Keratinocyte (primary cell): ENCODE results near the gene UROC1. TPM values are rescaled to one million over a fixed set of nuclear protein-coding genes. Genes with fewer than 3 reads are reported as not detected.

Experiments
- DNase-seq: peaks from one replicate; pipeline ENCODE4 v3.0.0-alpha.2; 2011; ENCODE audit warnings: low read depth, missing footprints, low spot score
- FAIRE-seq: peaks from 2 replicates; lab custom pipeline; 2011; peaks lifted over from hg19 to GRCh38; lab: Jason Lieb, UNC
- H2AFZ ChIP-seq: 2 replicates; pipeline ENCODE4 v1.6.0; 2012; ENCODE audit warnings: low read length, control low read depth, inconsistent platforms; ENCODE audit not compliant: control insufficient read depth
- H3K27ac ChIP-seq: 2 replicates; pipeline ENCODE4 v1.5.1; 2011; ENCODE audit warnings: low read length; ENCODE audit not compliant: control insufficient read depth, insufficient read depth
- H3K27me3 ChIP-seq: 3 replicates; pipeline ENCODE4 v1.6.0; 2011; ENCODE audit warnings: low read length; ENCODE audit not compliant: control insufficient read depth, insufficient read depth; ENCODE audit errors: extremely low read depth
- H3K36me3 ChIP-seq, 2 experiments: 2 replicates in 1 of 2; 3 replicates in 1 of 2; pipeline ENCODE4 v1.5.1; 2011; ENCODE audit warnings: low read length in 2 of 2, mild to moderate bottlenecking in 1 of 2; ENCODE audit not compliant: control insufficient read depth in 2 of 2, insufficient read depth in 2 of 2; ENCODE audit errors: extremely low read depth in 1 of 2
- H3K4me1 ChIP-seq: 3 replicates; pipeline ENCODE4 v1.5.1; 2011; ENCODE audit warnings: low read length; ENCODE audit not compliant: control insufficient read depth, insufficient read depth; ENCODE audit errors: extremely low read depth
- H3K4me2 ChIP-seq: 3 replicates; pipeline ENCODE4 v1.6.0; 2011; ENCODE audit warnings: low read depth, low read length; ENCODE audit not compliant: control insufficient read depth, insufficient read depth; ENCODE audit errors: extremely low read depth
- H3K4me3 ChIP-seq, 3 experiments: fragments of 200-600 bp in 1 of 3; sonication (generic) in 1 of 3; 2 replicates in 2 of 3; 3 replicates in 1 of 3; pipeline ENCODE4 v1.5.1; 2011 to 2016; ENCODE audit warnings: low read length in 3 of 3, mild to moderate bottlenecking in 3 of 3, control low read depth in 2 of 3, inconsistent platforms in 1 of 3, low read depth in 1 of 3, mixed read lengths in 1 of 3, mixed run types in 1 of 3, moderate library complexity in 1 of 3; ENCODE audit not compliant: control insufficient read depth in 2 of 3, insufficient read depth in 2 of 3; ENCODE audit errors: extremely low read depth in 1 of 3
- H3K79me2 ChIP-seq: 2 replicates; pipeline ENCODE4 v1.6.0; 2012; ENCODE audit warnings: low read length; ENCODE audit not compliant: control insufficient read depth, insufficient read depth
- H3K9ac ChIP-seq: 3 replicates; pipeline ENCODE4 v1.6.0; 2011; ENCODE audit warnings: low read length; ENCODE audit not compliant: control insufficient read depth, insufficient read depth; ENCODE audit errors: extremely low read depth
- H3K9me1 ChIP-seq: 3 replicates; pipeline ENCODE4 v1.6.0; 2011; ENCODE audit warnings: low read length; ENCODE audit not compliant: control insufficient read depth, insufficient read depth; ENCODE audit errors: extremely low read depth
- H3K9me3 ChIP-seq: 2 replicates; pipeline ENCODE4 v1.5.1; 2012; ENCODE audit warnings: low read depth, low read length; ENCODE audit not compliant: control insufficient read depth
- H4K20me1 ChIP-seq: 3 replicates; pipeline ENCODE4 v1.6.0; 2011; ENCODE audit warnings: low read length; ENCODE audit not compliant: control insufficient read depth, insufficient read depth; ENCODE audit errors: extremely low read depth
- EZH2 ChIP-seq: IDR thresholded peaks from one replicate; pipeline ENCODE4 v1.6.1; 2012; ENCODE audit warnings: inconsistent platforms, mild to moderate bottlenecking, low read length, moderate library complexity
- dilution Hi-C: fragments of 300-500 bp; cut with MboI; formaldehyde crosslinking; loops from one replicate; pipeline ENCODE4 v1.7.0; 2020; ENCODE audit warnings: low sequenced_read_pairs; ENCODE audit not compliant: extremely low pct_ligation_motif_present
- polyA plus RNA-seq, 5 experiments: library from polyadenylated mRNA; depleted of rRNA in 3 of 5; stranded (reverse) in 3 of 5; stranded (forward) in 1 of 5; unstranded in 1 of 5; fragments of >200 nt; gene quantifications; 1 replicate in 1 of 5; 2 replicates in 3 of 5; 3 replicates in 1 of 5; pipeline versions ENCODE4 v1.2.1 to v1.2.3, GENCODE V29; 2011 to 2012; ENCODE audit warnings: missing spikeins in 2 of 5, low read depth in 1 of 5, low replicate concordance in 1 of 5
- TF ChIP-seq, protein P1 (sequence below), 3 experiments: IDR thresholded peaks in 1 of 3; conservative IDR thresholded peaks in 1 of 3; optimal IDR thresholded peaks in 1 of 3; 2 replicates in 2 of 3; 3 replicates in 1 of 3; pipeline versions ENCODE3 to v1.5.1; 2011; ENCODE audit warnings: low read length in 3 of 3, mild to moderate bottlenecking in 3 of 3, moderate library complexity in 2 of 3, control low read depth in 1 of 3, inconsistent platforms in 1 of 3; ENCODE audit not compliant: insufficient read depth in 2 of 3; ENCODE audit errors: extremely low read depth in 1 of 3

Gene UROC1
- polyA plus RNA-seq, 1 donor (not counting 4 experiments of a cell fraction or from before 2014, with no cell fraction given) = not detected

DNA sequence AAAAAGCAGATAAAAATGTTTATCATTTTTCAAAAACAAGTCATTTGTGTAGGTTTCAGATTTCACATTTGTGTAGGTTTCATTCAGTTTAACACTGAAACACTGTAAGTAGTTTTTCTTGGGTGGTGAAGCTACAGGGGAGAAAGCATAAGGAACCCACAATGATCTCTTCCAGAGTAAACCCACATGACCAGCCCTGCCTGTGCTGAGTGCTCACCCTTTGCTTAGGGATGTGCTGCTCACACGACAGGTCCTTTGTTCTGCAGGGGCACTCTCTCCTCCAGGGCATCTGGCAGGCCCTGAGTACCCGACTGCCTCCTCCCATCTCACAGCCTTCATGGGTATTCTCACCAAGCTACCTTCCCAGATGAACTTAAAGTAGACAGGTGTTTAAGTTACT lies 70.8 kb downstream of the UROC1 start:
- Histone ChIP-seq H3K79me2 (no peaks in the 10 kb centered on the region), H3K9me3 (no peaks in the 10 kb centered on the region), H3K36me3 (peaks cover 11 to 14% of the 10 kb centered on the region in 2 experiments), H3K4me3 (no peak overlapping the region), H2AFZ (no peak overlapping the region), H3K27me3 (no peaks in the 10 kb centered on the region), H4K20me1 (no peaks in the 10 kb centered on the region), H3K27ac (no peak overlapping the region), H3K9ac (no peak overlapping the region), H3K9me1 (peaks cover 2% of the 10 kb centered on the region), H3K4me1 (no peaks in the 10 kb centered on the region), H3K4me2 (no peak overlapping the region)
- DNase-seq (no peak), FAIRE-seq (no peak)
- dilution Hi-C loops = no loop called here
- no peak for TF ChIP-seq EZH2
- TF ChIP-seq, protein P1, sequence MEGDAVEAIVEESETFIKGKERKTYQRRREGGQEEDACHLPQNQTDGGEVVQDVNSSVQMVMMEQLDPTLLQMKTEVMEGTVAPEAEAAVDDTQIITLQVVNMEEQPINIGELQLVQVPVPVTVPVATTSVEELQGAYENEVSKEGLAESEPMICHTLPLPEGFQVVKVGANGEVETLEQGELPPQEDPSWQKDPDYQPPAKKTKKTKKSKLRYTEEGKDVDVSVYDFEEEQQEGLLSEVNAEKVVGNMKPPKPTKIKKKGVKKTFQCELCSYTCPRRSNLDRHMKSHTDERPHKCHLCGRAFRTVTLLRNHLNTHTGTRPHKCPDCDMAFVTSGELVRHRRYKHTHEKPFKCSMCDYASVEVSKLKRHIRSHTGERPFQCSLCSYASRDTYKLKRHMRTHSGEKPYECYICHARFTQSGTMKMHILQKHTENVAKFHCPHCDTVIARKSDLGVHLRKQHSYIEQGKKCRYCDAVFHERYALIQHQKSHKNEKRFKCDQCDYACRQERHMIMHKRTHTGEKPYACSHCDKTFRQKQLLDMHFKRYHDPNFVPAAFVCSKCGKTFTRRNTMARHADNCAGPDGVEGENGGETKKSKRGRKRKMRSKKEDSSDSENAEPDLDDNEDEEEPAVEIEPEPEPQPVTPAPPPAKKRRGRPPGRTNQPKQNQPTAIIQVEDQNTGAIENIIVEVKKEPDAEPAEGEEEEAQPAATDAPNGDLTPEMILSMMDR (optimal IDR thresholded peaks at IDR 0.05 in 1 of 3, IDR thresholded peaks at IDR 0.05 in 1 of 3, conservative IDR thresholded peaks at IDR 0.05 in 1 of 3; ENCODE audit: extremely low read depth in 1 of 3, insufficient read depth in 2 of 3, low read length in 3 of 3) = no peak

DNA sequence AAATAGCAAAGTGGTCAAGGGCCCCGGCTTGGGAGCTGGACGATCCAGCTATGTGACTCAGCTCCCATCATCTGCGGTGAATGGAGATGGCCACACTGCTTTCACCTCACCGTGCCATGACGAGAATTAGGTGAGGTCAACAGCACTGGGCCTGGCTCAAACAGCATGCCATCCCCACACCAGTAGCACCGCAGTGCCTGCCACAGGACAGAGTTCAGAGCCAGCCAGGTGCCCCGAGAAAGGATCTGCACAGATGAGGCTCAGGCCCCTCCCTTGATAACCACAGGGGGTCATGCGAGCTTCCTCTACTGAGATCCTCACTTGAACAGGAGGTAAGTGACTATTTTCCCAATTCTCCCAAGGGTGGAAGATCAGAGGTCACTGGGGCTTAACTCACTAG lies 71.3 kb downstream of the UROC1 start:
- H3K4me2 ChIP-seq = no peak overlapping the region
- FAIRE-seq (no peak), DNase-seq (no peak)
- H3K27me3 ChIP-seq = no peaks in the 10 kb centered on the region
- no peak overlapping the region for H3K4me3 ChIP-seq
- peaks cover 8 to 10% of the 10 kb centered on the region in 2 experiments for H3K36me3 ChIP-seq
- H3K9ac ChIP-seq = no peak overlapping the region
- no peaks in the 10 kb centered on the region for H3K9me3 ChIP-seq
- H3K9me1 ChIP-seq = peaks cover 2% of the 10 kb centered on the region
- TF ChIP-seq, protein P1 (optimal IDR thresholded peaks at IDR 0.05 in 1 of 3, IDR thresholded peaks at IDR 0.05 in 1 of 3, conservative IDR thresholded peaks at IDR 0.05 in 1 of 3; ENCODE audit: extremely low read depth in 1 of 3, insufficient read depth in 2 of 3, low read length in 3 of 3) = no peak
- TF ChIP-seq EZH2 = no peak
- H3K79me2 ChIP-seq = no peaks in the 10 kb centered on the region
- dilution Hi-C loops = no loop called here
- no peak overlapping the region for H2AFZ ChIP-seq
- H3K4me1 ChIP-seq = no peaks in the 10 kb centered on the region
- no peaks in the 10 kb centered on the region for H4K20me1 ChIP-seq
- no peak overlapping the region for H3K27ac ChIP-seq
